ENCODE data around the gene MVK. TPM values are rescaled to one million over a fixed set of nuclear protein-coding genes. Genes with fewer than 3 reads are reported as not detected.

Gene MVK
- total RNA-seq, 4 donors from 2014 or later = 6.2 to 18.7 (median 12.2) TPM

- TF ChIP-seq CTCF (IDR thresholded peaks at IDR 0.05) = no peak
- no peak for TF ChIP-seq POLR2A (IDR thresholded peaks at IDR 0.05; ENCODE audit: low read depth)
- no peak for TF ChIP-seq EP300 (IDR thresholded peaks at IDR 0.05)
- TF ChIP-seq POLR2AphosphoS5 (IDR thresholded peaks at IDR 0.05) = no peak
- DNase-seq (ENCODE audit: extremely low spot score) = no peak
- no peaks in the 10 kb centered on the region for H3K4me1 ChIP-seq
- WGBS = 74% methylated on average over 19 of the region's 19 CpGs
- no peaks in the 10 kb centered on the region for H3K27me3 ChIP-seq
- H3K4me3 ChIP-seq = no peak overlapping the region
- intact Hi-C loops (cut with DNase I) = no loop called here
- no peak overlapping the region for H3K27ac ChIP-seq (replicated peaks in 1 of 4)
- H3K9me3 ChIP-seq = no peaks in the 10 kb centered on the region
- peaks cover 54 to 100% (median 100%) of the 10 kb centered on the region in 4 donors for H3K36me3 ChIP-seq
These were observed 43.6 kb upstream of the MVK start for GRCh38 chr12:109529691-109530640.

- Histone ChIP-seq H3K36me3 (peaks cover 61 to 100% (median 100%) of the 10 kb centered on the region in 4 donors), H3K4me1 (no peaks in the 10 kb centered on the region), H3K4me3 (no peak overlapping the region), H3K27me3 (no peaks in the 10 kb centered on the region), H3K9me3 (no peaks in the 10 kb centered on the region), H3K27ac (replicated peaks in 1 of 4) (no peak overlapping the region)
- 57% methylated on average over 2 of the region's 2 CpGs for WGBS
- no peak for DNase-seq (ENCODE audit: extremely low spot score)
- no peak for TF ChIP-seq EP300 (IDR thresholded peaks at IDR 0.05)
- TF ChIP-seq CTCF (IDR thresholded peaks at IDR 0.05) = no peak
- no peak for TF ChIP-seq POLR2A (IDR thresholded peaks at IDR 0.05; ENCODE audit: low read depth)
- no peak for TF ChIP-seq POLR2AphosphoS5 (IDR thresholded peaks at IDR 0.05)
- intact Hi-C loops (cut with DNase I) = no loop called here
These were observed 42.2 kb upstream of the MVK start for GRCh38 chr12:109531411-109531810.

- H3K4me1 ChIP-seq = no peaks in the 10 kb centered on the region
- no peak overlapping the region for H3K27ac ChIP-seq (replicated peaks in 1 of 4)
- TF ChIP-seq EP300 (IDR thresholded peaks at IDR 0.05) (no peak), POLR2A (IDR thresholded peaks at IDR 0.05; ENCODE audit: low read depth) (no peak), POLR2AphosphoS5 (IDR thresholded peaks at IDR 0.05) (no peak), CTCF (IDR thresholded peaks at IDR 0.05) (no peak)
- no peaks in the 10 kb centered on the region for H3K27me3 ChIP-seq
- peaks cover 59 to 100% (median 90%) of the 10 kb centered on the region in 4 donors for H3K36me3 ChIP-seq
- 89% methylated on average over 21 of the region's 24 CpGs for WGBS
- intact Hi-C loops (cut with DNase I) = no loop called here
- DNase-seq (ENCODE audit: extremely low spot score) = no peak
- no peaks in the 10 kb centered on the region for H3K9me3 ChIP-seq
- H3K4me3 ChIP-seq = no peak overlapping the region
These were observed 40.7 kb upstream of the MVK start for GRCh38 chr12:109532721-109533486.

GRCh38 chr12:109533487-109533740 is 40.2 kb upstream of the MVK start:
- intact Hi-C loops (cut with DNase I) = no loop called here
- Histone ChIP-seq H3K27me3 (no peaks in the 10 kb centered on the region), H3K4me3 (no peak overlapping the region), H3K9me3 (no peaks in the 10 kb centered on the region), H3K4me1 (no peaks in the 10 kb centered on the region), H3K36me3 (peaks cover 59 to 99% (median 84%) of the 10 kb centered on the region in 4 donors), H3K27ac (replicated peaks in 1 of 4) (no peak overlapping the region)
- 90% methylated on average over 6 of the region's 8 CpGs for WGBS
- no peak for TF ChIP-seq CTCF (IDR thresholded peaks at IDR 0.05)
- TF ChIP-seq POLR2A (IDR thresholded peaks at IDR 0.05; ENCODE audit: low read depth) = no peak
- no peak for TF ChIP-seq POLR2AphosphoS5 (IDR thresholded peaks at IDR 0.05)
- no peak for TF ChIP-seq EP300 (IDR thresholded peaks at IDR 0.05)
- no peak for DNase-seq (ENCODE audit: extremely low spot score)

Data from esophagus muscularis mucosa (tissue), 4 donors.